HG02642 (cell line): ENCODE data around the gene SLC27A4.

Experiments used
- ATAC-seq: cut with Tn5 transposase; IDR thresholded peaks from one replicate; pipeline ENCODE4 v1.9.1; 2021; ENCODE audit warnings: mild to moderate bottlenecking; ENCODE audit not compliant: unreplicated experiment, poor library complexity

The SLC27A4 gene

GRCh38 chr9:128361296-128361985, 21.1 kb downstream of the SLC27A4 start:
- no peak for ATAC-seq

DNA sequence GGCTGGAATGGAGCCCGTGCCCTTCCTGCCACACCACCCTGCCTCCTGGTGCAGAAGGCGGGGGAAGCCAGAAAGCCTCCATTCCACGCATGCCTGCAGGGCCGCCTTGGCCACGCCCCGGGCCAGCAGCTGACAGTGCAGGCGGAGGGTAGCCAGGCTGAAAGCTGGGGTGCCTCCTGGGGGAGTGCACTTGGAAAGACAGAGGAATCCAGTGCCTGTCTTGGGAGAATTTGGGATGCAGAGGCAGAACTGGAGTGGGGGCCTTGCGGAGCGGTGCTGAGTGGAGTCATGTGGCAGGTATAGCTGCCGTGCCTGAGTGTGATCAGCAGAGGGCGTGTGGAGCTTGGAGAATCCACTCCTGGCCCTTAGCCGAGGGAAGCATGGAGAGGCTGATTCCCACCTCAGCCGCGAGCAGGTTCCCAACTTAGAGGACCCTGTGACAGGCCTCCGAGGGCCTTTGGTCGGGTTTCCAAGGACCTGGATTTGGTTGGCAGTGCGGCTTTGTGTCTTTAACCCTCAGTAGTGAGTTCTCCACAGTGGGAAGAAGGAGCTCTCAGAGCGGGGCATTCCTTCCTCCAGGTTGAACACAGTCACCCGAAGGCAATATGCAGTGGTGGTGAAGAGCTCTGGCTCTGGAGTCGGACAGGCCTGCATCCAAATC, 21.8 kb downstream of the SLC27A4 start:
- peak; percentile 67 for ATAC-seq

- no peak for ATAC-seq
Observed at GRCh38 chr9:128362774-128363173, 22.4 kb downstream of the SLC27A4 start.

- no peak for ATAC-seq
Observed at GRCh38 chr9:128365525-128365924, 25.2 kb downstream of the SLC27A4 start.

DNA sequence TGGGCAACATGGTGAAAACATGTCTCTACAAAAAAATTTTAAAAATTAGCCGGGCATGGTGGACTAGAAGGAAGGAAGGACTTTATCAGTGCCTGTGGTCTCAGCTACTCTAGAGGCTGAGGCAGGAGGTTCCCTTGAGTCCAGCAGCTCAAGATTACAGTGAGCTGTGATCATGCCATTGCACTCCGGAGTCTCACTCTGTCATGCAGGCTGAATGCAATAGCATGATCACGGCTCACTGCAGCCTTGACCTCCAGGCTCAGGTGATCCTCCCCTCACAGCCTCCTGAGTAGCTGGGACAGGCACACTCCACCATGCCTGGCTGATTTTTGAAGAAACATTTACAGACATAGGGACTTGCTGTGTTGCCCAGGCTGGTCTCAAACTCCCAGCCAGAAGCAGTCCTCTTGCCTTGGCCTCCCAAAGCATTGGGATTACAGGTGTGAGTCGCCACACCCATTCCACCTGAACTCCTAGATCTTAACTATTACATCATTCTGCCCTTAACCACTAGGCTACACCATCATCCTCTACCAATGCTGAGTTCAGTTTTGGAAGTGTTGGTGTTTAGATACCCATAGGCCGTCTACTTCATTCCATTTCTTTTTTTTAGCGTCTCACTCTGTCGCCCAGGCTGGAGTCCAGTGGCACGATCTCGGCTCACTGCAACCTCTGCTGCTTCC, 28.8 kb downstream of the SLC27A4 start:
- ATAC-seq = no peak

- ATAC-seq = no peak
Observed at GRCh38 chr9:128370367-128370751, 30.0 kb downstream of the SLC27A4 start.

- ATAC-seq = peak; percentile 88
Observed at GRCh38 chr9:128370752-128371629, 30.7 kb downstream of the SLC27A4 start, which contains the start of gene URM1. TSS of gene URM1 (plus strand) at chr9:128371374. CDS start at chr9:128371381, 7 bp downstream.

DNA sequence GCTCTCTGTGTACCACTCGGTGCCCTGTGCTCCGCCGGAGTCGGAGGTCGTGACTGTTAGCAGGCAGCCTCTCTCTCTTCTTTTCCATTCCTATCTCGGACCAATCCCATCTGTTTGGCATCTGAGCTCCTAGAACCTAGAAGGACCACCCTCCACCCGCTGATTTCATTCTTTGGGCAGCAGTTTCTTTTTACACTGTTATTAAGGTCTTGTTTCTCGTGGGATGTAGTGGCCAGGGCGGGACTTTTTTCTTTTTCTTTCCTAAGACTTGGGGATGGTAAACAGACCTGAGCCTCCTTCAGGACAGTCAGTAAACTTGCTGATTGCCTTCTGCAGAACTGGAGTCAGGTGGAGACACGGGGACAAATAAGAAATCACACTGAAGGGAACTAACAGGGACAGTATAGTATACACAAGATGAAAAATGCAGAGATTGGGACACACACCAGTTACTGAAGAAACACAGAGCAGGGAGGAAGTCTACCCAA, 31.3 kb downstream of the SLC27A4 start:
- ATAC-seq = no peak

DNA sequence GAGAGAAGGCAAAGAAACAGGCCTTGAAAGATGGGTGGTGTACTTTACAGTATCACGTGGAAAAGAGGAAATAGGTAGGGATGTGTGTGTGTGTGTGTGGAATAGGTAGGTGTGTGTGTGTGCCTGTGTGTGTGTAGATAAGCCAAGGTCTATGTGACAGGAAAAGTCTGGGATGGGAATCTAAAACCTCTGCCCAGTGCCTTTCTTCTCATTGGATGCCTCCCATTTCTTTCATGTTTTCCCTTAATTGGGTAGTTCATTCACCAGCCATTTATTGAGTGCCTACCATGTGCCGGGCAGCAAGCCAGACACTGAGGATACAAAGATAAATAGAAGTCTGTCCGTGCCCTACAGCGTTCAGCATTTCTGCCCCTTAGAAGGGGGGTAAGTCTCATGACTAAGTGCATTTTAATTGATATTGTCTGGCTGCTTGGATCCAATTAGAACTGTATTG, 31.9 kb downstream of the SLC27A4 start:
- no peak for ATAC-seq

DNA sequence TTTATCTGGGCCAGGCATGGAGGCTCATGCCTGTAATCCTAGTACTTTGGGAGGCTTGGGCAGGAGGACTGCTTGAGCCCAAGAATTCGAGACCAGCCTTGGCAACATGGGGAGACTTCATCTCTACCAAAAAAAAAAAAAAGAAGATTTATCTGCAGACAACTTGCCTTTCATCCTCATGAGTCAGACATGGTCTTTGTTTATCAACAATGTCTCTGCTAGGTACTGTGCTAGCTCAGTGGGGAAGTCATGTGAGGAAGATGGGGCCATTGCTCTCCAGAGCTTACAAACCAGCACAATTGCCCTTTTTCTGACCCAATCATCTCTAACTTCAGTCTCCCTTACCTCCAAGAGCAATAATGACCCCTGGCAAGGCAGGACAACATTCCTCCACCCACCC, 32.5 kb downstream of the SLC27A4 start:
- no peak for ATAC-seq

DNA sequence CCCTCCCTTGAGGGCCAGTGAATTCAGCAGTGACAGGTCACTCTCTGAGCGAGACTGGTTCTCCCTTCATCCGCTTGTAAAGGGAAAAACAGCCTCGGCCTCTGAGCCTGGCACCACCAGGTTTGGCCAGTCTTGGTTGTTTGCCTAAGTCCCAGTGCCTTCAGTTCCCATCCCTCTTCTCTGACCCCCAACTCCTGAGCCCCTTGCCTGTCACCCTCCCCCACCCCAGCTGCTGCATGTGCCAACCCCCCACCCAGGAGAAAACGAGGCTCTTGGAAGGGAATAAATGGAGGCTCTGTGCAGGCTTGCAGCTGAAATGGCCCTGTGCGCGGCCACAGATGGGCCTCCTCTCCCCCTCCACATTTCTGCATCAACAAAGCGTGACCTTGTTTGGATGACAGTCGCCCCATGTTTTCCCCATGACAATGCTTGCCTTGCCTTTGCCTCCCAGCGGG, 33.9 kb downstream of the SLC27A4 start:
- no peak for ATAC-seq

DNA sequence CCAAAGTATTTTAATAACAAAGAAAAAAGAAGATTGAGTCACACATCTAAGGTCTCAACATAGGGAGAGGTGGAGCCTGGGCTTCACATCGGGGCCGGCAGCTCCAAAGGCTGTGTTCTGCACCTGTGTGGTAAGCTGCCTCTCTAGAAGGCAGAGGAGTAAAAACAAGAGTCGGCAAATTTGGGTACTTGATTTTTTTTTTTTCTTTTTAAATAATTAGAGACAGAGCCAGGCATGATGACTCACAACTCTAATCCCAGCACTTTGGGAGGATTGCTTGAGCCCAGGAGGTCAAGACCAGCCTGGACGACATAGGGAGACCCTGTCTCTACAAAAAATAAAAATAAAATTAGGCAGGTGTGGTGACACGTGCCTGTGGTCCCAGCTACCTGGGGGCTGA, 35.5 kb downstream of the SLC27A4 start:
- ATAC-seq = no peak

DNA sequence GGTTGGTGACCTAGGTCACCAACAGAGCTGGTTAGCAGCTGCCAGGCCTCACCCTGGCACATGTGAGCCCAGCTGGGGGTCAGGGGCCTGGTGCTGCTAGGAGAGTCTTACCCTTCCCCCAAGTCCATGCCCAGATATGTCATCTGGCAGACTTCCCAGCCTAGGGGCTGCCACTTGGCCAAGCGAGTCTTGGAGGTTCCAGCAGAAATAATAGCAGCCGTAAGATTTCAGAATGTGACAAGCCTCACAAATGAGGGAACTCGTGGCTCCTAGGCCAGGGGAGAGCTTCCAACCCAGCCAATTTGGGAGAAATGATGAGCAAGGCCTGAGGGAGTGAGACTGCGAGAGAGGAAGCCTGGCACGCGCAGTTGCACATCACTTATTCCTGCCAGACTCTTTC, 41.9 kb downstream of the SLC27A4 start:
- ATAC-seq = no peak

DNA sequence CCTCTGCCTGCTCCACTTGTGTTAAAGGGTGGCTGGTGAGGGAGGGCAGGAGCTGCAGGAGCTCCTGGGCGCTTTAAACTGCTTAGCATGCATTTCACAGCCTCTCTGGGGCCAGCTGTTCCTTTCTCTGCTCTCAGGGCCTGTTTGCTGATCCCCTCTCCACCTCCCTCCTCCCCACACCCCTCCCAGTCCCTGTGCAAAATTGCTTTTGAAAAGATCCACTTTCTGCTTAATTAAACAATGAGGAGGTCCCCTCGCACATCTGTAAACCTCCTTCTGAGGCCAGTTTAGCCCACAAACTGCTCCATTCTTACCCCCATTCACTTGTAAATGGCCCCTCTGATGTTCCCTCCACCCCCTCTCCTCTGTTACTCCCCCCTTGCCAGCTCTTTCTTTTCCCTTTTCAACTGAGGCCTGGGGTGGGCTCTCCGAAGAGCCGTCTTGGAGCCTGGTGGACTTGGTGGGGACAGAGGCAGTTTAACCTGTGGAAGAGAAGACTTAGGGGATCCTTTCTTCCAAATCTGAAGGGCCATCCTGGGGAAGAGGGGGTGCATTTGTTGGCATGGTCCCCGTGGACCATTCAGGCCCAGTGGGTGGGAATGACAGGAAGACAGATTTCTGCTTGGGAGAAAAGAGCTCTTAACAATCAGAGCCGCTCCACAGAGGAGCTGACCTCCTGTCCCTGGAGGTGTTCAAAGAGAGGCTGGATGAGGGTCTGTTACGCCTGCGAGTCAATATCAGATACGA, 42.9 kb downstream of the SLC27A4 start:
- no peak for ATAC-seq

DNA sequence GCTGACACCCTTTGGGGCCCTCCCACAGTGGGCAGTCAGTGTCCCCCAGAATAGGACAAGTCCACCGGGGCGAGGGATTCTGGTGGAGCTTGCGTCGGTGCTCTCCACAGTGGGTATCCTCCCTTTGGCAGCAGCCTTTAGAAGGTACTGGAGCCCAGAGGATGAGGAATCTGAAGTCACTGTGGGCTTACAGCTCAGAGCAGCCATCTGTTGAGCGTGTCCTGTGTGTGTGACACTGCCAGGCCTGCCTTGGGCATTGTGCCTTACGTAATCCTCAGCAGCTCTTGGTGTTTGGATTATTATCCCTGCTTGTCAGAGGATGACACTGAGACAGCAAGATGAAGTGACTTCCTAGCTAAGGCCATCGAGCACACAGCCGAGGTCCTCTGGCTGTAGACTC, 43.5 kb downstream of the SLC27A4 start:
- ATAC-seq = no peak

GRCh38 chr9:128384801-128385495, 44.6 kb downstream of the SLC27A4 start:
- ATAC-seq = no peak

- ATAC-seq = no peak
Observed at GRCh38 chr9:128385496-128386460, 45.5 kb downstream of the SLC27A4 start.

DNA sequence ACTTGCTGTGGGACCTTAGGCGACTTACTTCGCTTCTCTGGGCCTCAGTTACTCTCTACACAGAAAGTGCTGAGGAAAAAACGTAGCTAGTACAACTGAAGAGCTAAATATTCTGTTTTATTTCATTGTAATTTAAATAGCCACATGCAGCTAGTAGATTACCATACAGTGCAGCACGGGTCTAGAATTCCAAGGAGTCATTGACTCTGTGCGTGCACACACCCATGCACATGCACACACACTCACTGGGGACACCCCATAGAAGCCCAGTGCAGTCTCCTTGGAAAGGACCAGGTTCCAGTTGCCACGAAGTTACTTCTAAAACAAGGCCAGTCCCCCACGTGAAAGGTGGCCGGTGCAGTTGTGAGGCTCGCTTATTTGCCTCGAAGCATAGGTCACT, 47.8 kb downstream of the SLC27A4 start:
- no peak for ATAC-seq
